Measurements from ENCODE around the gene CT45A10. TPM values are rescaled to one million over a fixed set of nuclear protein-coding genes. Genes with fewer than 3 reads are reported as not detected.

The CT45A10 gene
- total RNA-seq: not detected in 2 replicates

GRCh38 chrX:135893294-135893817 lies at the start of gene CT45A10, which contains the start of gene SAGE1:
CT45A10 (minus strand) TSS chrX:135893444; CDS start chrX:135885344, 8,100 bp downstream.
SAGE1 (plus strand) TSS chrX:135893716; CDS start chrX:135896243, 2,527 bp downstream.

DNA sequence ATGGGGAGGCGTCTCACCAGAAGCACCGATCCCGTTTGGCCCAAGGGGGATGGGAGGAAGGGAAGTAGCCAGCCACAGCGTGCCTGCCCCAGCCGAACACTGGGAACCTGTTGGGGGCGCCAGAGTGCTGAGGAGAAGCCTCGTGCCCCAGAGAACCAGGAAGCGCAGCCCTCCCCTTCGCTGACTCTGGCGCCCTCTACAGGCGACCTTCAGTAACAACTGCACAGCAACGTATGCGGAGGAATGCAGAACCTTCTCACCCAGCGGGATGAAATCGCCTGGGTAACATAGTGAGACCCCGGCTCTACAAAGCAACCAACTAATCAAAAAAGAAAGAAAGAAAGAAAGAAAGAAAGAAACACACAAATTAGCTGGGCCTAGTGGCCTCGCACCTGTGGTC lies 21.5 kb downstream of the CT45A10 start, which contains the start of gene CT45A9:
CT45A9 (minus strand) TSS at position 101 of the 400 bp plus-strand sequence. CDS start 3,751 bp downstream, outside the sequence.

DNA sequence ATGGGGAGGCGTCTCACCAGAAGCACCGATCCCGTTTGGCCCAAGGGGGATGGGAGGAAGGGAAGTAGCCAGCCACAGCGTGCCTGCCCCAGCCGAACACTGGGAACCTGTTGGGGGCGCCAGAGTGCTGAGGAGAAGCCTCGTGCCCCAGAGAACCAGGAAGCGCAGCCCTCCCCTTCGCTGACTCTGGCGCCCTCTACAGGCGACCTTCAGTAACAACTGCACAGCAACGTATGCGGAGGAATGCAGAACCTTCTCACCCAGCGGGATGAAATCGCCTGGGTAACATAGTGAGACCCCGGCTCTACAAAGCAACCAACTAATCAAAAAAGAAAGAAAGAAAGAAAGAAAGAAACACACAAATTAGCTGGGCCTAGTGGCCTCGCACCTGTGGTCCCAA lies 38.8 kb downstream of the CT45A10 start, which contains the start of gene CT45A8:
CT45A8 (minus strand) TSS at position 101 of the 400 bp plus-strand sequence. CDS start 3,755 bp downstream, outside the sequence.

DNA sequence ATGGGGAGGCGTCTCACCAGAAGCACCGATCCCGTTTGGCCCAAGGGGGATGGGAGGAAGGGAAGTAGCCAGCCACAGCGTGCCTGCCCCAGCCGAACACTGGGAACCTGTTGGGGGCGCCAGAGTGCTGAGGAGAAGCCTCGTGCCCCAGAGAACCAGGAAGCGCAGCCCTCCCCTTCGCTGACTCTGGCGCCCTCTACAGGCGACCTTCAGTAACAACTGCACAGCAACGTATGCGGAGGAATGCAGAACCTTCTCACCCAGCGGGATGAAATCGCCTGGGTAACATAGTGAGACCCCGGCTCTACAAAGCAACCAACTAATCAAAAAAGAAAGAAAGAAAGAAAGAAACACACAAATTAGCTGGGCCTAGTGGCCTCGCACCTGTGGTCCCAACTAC lies 56.1 kb downstream of the CT45A10 start, which contains the start of gene CT45A7:
CT45A7 (minus strand) TSS at position 101 of the 400 bp plus-strand sequence. CDS start 3,747 bp downstream, outside the sequence.

Other genes with a start within 250 kb of the CT45A10 start
- gene CT45A1, start 179.8 kb downstream of the CT45A10 start, total RNA-seq: not detected in 2 replicates
- gene CT45A3, start 125.3 kb downstream of the CT45A10 start, total RNA-seq: not detected in 2 replicates
- gene CT45A5, start 107.9 kb downstream of the CT45A10 start, total RNA-seq: not detected in 2 replicates
- gene CT45A6, start 90.7 kb downstream of the CT45A10 start, total RNA-seq: not detected in 2 replicates
- not detected in 2 replicates for gene CT45A2, start 73.4 kb downstream of the CT45A10 start, total RNA-seq
- gene CT45A7, start 56.2 kb downstream of the CT45A10 start, total RNA-seq: not detected in 2 replicates
- not detected in 2 replicates for gene CT45A8, start 38.9 kb downstream of the CT45A10 start, total RNA-seq
- not detected in 2 replicates for gene CT45A9, start 21.6 kb downstream of the CT45A10 start, total RNA-seq
- gene SAGE1, start 272 bp upstream of the CT45A10 start, total RNA-seq: under 0.01 TPM in 1 of 2 replicates, not detected in the other
- 5.4 and 6.5 TPM in 2 replicates for gene MMGT1, start 80.5 kb upstream of the CT45A10 start, total RNA-seq
- gene SLC9A6, start 92.0 kb upstream of the CT45A10 start, total RNA-seq: 17.2 and 18.4 TPM in 2 replicates

All from smooth muscle cell of bladder (primary cell).